ENCODE results near the gene BTRC. TPM values are rescaled to one million over a fixed set of nuclear protein-coding genes. Genes with fewer than 3 reads are reported as not detected.
A peak's percentile ranks its signal among the peaks of the same experiment; 100 is the strongest.

Gene BTRC
- total RNA-seq, 1 donor from 2014 or later = 35.5 TPM

DNA sequence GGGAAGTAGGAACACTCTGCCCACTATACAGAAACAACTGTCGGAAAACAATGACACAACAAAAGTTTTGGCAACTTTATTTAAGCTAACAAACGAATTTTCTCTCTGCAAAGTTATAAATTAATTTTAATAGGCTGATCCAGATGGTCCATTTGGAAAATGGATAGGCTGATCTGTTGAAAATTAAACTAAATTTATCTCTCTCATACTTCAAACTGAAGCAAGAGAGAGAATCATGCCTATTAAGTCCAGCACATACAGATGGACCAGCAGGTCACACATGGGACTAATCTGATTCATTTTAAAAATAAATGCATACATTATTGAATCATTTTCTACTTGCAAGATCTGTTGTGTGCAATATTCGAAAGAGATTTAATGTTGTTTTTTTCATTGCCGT is 110.1 kb downstream of the BTRC start:
- Mint-ChIP-seq H3K4me3 (no peak overlapping the region), H3K27ac (ENCODE audit: unreplicated experiment) (no peak overlapping the region), H3K9me3 (no peaks in the 10 kb centered on the region), H3K36me3 (ENCODE audit: low read depth) (no peaks in the 10 kb centered on the region), H3K4me1 (peaks cover 38% of the 10 kb centered on the region), H3K27me3 (ENCODE audit: low read depth) (no peaks in the 10 kb centered on the region)
- TF ChIP-seq, protein P1, sequence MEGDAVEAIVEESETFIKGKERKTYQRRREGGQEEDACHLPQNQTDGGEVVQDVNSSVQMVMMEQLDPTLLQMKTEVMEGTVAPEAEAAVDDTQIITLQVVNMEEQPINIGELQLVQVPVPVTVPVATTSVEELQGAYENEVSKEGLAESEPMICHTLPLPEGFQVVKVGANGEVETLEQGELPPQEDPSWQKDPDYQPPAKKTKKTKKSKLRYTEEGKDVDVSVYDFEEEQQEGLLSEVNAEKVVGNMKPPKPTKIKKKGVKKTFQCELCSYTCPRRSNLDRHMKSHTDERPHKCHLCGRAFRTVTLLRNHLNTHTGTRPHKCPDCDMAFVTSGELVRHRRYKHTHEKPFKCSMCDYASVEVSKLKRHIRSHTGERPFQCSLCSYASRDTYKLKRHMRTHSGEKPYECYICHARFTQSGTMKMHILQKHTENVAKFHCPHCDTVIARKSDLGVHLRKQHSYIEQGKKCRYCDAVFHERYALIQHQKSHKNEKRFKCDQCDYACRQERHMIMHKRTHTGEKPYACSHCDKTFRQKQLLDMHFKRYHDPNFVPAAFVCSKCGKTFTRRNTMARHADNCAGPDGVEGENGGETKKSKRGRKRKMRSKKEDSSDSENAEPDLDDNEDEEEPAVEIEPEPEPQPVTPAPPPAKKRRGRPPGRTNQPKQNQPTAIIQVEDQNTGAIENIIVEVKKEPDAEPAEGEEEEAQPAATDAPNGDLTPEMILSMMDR (conservative IDR thresholded peaks at IDR 0.05) = no peak
- DNase-seq (ENCODE audit: low read depth, low spot score) = no peak

DNA sequence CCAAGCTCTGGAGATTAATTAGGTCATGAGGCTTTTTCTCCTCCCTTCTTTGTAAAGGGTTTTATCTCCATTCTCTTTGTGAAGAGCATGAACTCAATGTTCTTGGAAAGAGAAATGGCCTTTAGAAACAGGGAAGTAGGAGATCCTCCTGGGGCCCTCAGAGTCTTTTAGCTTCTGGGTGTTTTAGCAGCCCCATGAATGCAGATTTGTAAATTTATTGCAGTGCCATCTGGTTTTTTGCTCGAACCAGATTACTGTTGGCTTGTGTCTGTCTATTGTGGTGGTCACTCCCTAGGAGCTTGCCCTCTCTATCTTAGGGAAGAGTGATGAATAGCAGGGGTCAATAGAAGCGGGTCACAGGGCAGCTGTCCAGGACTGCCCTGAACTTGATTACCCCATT is 110.6 kb downstream of the BTRC start:
- Mint-ChIP-seq H3K4me3 (peak overlapping the region; percentile 6), H3K9me3 (no peaks in the 10 kb centered on the region), H3K27ac (ENCODE audit: unreplicated experiment) (no peak overlapping the region), H3K4me1 (peaks cover 38% of the 10 kb centered on the region), H3K27me3 (ENCODE audit: low read depth) (no peaks in the 10 kb centered on the region), H3K36me3 (ENCODE audit: low read depth) (no peaks in the 10 kb centered on the region)
- TF ChIP-seq, protein P1 (conservative IDR thresholded peaks at IDR 0.05) = no peak
- DNase-seq (ENCODE audit: low read depth, low spot score) = no peak

DNA sequence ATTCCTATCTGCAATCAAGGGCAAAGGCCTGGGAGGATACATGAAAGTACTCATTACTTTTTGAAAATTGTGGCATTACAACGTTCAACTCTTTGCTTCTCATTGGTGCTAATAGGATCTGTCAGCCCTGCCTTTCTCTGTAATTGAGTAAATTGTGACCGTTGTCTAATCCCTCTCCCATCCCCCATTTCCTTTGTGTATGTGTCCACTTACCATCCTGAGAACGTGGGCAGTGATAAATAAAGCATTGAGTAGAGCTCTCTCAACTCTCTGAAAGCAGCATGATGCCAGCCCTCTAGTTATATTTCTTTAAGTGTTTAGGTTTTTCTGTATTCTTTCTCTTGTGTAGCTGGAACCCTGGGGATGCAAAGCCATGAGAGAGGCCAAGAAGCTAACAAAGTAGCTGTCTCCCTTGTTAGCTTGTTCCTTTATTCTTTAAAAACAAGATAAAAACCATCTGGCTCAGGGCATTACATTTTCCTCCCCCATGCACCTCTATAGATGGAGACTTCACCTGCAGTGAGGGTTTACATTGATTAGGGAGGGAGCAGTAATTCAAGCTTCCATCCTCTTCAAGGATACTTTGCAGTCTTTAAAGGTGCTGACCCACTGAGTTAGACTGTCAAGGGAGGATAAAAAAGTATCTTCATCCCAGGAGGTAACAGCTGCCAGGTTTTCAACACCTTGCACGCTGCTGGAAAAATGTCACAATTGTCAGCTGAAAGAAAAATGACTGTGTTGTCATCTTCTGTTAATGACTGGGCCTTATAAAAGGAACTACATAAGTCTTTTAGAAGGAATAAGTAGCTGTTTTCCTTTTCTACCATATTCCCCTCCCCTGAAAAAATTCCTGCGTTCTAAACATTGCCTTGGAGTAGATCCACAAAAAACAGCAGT is 112.3 kb downstream of the BTRC start:
- TF ChIP-seq, protein P1 (conservative IDR thresholded peaks at IDR 0.05) = no peak
- peaks cover 2% of the 10 kb centered on the region for H3K27me3 Mint-ChIP-seq (ENCODE audit: low read depth)

DNA sequence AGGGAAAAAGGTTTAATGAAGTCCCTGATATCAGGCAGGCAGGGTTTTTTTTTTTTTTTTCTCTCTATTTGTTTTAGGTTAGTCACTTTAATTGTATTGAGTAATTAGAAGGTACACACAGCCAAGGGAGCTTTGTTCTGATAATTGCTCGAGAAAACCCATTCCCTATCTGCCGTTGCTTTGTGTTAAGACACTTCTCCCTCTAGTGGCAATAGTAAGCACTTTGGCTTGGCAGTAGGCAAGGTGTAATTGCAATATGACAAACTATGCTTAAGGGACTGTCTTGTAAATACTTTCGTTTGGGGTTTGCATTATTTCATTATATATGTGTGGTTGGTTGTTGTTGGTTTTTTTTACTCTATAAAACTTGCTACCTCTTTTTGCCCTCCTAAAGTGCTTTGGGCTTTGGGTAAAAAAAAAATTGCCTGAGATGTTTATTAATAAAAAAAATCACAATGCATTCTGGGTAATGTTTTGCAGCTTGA is 113.4 kb downstream of the BTRC start:
- Mint-ChIP-seq H3K4me3 (no peak overlapping the region), H3K27me3 (ENCODE audit: low read depth) (peaks cover 2% of the 10 kb centered on the region), H3K9me3 (no peaks in the 10 kb centered on the region), H3K4me1 (peaks cover 38% of the 10 kb centered on the region), H3K36me3 (ENCODE audit: low read depth) (no peaks in the 10 kb centered on the region), H3K27ac (ENCODE audit: unreplicated experiment) (no peak overlapping the region)
- DNase-seq (ENCODE audit: low read depth, low spot score) = no peak
- TF ChIP-seq, protein P1 (conservative IDR thresholded peaks at IDR 0.05) = peak; percentile 84

More for the DNA sequence above, 112.3 kb downstream of the BTRC start:
- Mint-ChIP-seq H3K27ac (ENCODE audit: unreplicated experiment) (peak overlapping the region; percentile 13), H3K4me3 (peak overlapping the region; percentile 20), H3K9me3 (no peaks in the 10 kb centered on the region), H3K4me1 (peaks cover 38% of the 10 kb centered on the region), H3K36me3 (ENCODE audit: low read depth) (no peaks in the 10 kb centered on the region)
- DNase-seq (ENCODE audit: low read depth, low spot score) = no peak

DNA sequence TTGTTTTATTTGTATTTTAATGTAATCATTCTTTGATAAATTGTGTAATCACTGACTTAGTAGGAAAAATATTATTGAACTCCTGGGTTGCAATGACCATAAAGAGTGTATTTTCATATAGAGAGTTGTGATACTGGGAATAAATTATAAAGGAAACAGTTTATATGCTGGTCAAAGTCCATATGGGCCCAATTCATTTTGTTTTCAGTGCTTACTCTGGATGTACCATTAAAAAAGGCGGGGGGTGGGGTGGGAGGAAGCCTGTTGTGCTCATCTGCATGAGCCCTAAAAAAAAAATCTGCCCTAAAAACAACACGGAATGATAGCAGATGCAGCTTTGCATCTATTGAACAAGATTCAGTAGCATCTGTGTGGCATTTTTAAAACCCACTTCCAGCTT is 114.2 kb downstream of the BTRC start:
- Mint-ChIP-seq H3K4me1 (peaks cover 38% of the 10 kb centered on the region), H3K9me3 (no peaks in the 10 kb centered on the region), H3K36me3 (ENCODE audit: low read depth) (no peaks in the 10 kb centered on the region), H3K4me3 (no peak overlapping the region), H3K27me3 (ENCODE audit: low read depth) (peaks cover 2% of the 10 kb centered on the region), H3K27ac (ENCODE audit: unreplicated experiment) (no peak overlapping the region)
- DNase-seq (ENCODE audit: low read depth, low spot score) = no peak
- TF ChIP-seq, protein P1 (conservative IDR thresholded peaks at IDR 0.05) = no peak

Measured in neural crest cell (in vitro differentiated cells).